ENCODE measurements around the gene BRD1.

GRCh38 chr22:49784630-49784971 lies 43.1 kb downstream of the BRD1 start:
- TF ChIP-seq CTCF (conservative IDR thresholded peaks at IDR 0.05; ENCODE audit: low read depth, low read length) (no peak), EZH2 (IDR thresholded peaks at IDR 0.05; ENCODE audit: low read length, unreplicated experiment) (no peak)
